Stimulated activated CD4-positive, alpha-beta T cell treated with anti-CD3 and anti-CD28 coated beads, Interleukin-2, amount 100 ng/mL, for 4 hours (primary cell): Measurements from ENCODE around the gene PLVAP.
A peak's percentile ranks its signal among the peaks of the same experiment; 100 is the strongest.

ENCODE experiments used
- DNase-seq: peaks from one replicate; pipeline ENCODE4 v3.0.0-alpha.2; 2020; ENCODE audit warnings: low read depth

PLVAP gene

GRCh38 chr19:17376935-17377600 is at the start of gene PLVAP:
Gene PLVAP, minus strand, starts transcription at chr19:17377342. Its CDS starts 54 bp downstream, at chr19:17377288.
- no peak for DNase-seq

DNA sequence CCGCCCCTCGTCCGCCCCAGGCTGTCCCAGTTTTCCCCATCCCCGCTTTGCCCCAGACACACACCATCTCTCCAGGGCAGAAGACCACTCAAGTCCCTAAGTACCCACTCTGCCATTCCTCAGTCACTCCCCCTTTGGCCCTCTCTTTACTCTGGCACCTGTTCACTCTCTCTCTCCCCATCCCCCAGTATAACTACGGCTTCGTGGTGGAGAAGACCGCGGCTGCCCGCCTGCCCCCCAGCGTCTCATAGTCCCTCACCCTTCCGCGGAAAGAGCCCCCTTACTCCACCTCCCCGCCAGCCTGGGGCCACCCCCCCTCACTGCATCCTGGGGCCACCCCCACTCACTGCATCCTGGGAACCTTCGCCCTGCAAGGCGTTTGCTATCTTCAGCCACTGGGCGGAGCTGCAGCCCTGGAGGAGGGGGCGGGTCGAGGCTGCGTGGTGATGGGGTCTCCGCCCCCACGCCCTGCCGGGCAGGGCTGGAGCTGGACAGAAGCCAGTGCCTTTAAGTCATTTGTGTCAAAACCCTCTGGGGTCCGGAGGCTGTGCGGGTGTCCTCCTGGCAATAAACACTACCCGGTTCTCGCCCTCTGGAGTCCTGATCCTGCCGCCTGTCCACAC is 47.7 kb upstream of the PLVAP start:
- DNase-seq, result no peak

DNA sequence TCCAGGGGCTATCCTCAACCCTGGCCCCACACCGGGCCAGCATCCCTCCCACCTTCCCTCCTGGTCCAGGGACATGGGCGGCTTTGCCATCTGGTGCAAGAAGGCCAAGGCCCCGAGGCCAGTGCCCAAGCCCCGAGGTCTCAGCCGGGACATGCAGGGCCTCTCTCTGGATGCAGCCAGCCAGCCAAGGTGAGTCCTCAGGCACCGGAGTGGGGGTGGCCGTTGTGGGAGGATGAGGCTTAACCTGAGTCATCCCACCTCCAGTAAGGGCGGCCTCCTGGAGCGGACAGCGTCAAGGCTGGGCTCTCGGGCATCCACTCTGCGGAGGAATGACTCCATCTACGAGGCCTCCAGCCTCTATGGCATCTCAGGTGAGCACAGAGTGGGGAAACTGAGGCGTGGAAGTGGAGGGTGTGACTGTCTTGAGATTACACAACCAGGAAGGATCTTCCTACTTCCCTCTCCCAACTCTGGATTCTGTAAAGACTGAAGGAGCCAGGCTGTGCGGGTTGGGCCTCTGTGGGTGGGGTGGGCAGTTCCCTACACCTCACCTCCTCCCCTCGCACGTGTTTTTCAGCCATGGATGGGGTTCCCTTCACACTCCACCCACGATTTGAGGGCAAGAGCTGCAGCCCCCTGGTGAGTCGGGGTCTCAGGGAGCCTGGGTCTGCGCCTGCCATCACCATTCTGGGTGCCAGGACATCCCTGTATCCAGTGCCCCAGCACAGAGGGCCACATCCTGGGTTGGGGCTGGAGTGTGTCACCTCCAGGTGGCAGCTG is 46.5 kb upstream of the PLVAP start:
- no peak for DNase-seq

DNA sequence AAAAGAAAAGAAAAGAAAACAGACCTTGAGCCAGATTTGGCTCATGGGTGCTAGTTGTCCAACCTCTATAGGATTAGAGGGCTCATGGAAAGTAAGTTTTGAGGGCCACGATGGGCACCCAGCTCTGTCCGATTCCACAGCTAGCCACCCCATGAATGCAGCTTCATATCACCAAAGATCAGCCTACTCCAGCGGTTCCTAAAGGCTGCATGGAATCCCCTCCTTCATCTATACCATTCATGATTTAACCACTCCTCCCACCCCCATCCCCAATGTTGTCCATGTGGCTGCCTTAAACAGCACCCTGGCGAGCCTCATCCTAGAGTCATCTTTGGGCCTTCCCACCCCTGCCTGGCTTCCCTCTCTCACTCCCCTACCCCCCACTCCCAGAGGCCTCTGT is 44.8 kb upstream of the PLVAP start:
- no peak for DNase-seq

DNA sequence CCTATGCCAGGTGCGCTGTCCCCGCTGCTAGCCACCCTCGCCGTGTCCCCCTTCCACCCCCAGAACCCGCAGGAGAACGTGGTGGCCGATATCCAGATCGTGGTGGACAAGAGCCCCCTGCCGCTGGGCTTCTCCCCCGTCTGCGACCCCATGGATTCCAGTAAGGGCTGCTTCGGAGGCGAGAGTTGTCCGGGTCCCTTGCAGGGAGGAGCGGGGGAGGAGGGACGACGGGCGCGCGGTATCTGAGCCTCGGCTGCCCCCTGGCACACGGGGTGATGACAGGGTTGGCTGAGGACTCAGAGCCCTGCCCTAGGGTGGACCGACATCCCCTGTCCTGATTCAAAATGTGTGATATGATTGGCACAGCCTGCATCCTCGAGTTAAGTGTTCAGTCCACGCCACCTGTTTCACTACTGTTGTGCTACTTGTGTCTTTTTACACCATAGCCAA is 43.4 kb upstream of the PLVAP start:
- DNase-seq, result no peak

GRCh38 chr19:17419621-17420474 is 42.7 kb upstream of the PLVAP start, which contains the start of gene MVB12A:
Gene MVB12A, plus strand, starts transcription at chr19:17420047. Its CDS starts 89 bp downstream, at chr19:17420136.
- peak; percentile 94 for DNase-seq

- no peak for DNase-seq
Measured at GRCh38 chr19:17419154-17419620, 42.0 kb upstream of the PLVAP start.

DNA sequence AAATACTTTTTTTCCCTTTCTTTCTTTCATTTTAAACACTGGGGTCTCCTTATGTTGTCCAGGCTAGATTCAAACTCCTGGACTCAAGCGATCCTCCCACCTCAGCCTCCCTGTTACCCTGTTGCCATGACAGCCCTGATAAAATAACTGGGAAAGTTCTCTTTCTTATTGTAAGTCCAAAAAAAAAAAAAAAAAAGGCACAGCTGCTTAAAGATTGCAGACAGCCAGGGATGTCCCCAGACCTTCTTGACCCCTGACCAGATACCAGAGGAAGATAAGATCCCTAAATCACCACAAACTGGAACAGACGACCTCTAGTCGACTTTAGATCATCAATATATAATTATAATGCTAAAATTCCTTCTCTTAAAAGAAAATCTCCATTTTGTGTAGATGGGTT is 41.6 kb upstream of the PLVAP start:
- DNase-seq, result no peak

GRCh38 chr19:17415121-17415520 is 38.0 kb upstream of the PLVAP start:
- no peak for DNase-seq

GRCh38 chr19:17414097-17414496 is 37.0 kb upstream of the PLVAP start:
- no peak for DNase-seq

- DNase-seq, result no peak
Measured at GRCh38 chr19:17411801-17412200, 34.7 kb upstream of the PLVAP start.

DNA sequence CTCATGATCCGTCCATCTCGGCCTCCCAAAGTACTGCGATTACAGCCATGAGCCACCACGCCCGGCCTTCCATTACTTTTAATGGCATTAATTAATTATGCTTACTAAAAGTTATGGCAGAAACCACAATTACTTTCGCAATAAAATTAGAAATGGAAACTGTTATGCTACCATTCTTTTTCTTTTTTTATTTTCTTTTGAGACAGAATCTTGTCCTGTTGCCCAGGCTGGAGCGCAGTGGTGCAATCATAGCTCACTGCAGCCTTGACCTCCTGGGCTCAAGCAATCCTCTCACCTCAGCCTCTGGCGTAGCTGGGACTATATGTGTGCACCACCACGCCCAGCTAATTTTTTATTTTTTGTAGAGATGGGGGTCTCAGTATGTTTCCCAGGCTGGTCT is 32.8 kb upstream of the PLVAP start:
- DNase-seq, result no peak

GRCh38 chr19:17406887-17407196 is 29.7 kb upstream of the PLVAP start:
- no peak for DNase-seq

GRCh38 chr19:17406046-17406886 is 29.1 kb upstream of the PLVAP start:
- no peak for DNase-seq

DNA sequence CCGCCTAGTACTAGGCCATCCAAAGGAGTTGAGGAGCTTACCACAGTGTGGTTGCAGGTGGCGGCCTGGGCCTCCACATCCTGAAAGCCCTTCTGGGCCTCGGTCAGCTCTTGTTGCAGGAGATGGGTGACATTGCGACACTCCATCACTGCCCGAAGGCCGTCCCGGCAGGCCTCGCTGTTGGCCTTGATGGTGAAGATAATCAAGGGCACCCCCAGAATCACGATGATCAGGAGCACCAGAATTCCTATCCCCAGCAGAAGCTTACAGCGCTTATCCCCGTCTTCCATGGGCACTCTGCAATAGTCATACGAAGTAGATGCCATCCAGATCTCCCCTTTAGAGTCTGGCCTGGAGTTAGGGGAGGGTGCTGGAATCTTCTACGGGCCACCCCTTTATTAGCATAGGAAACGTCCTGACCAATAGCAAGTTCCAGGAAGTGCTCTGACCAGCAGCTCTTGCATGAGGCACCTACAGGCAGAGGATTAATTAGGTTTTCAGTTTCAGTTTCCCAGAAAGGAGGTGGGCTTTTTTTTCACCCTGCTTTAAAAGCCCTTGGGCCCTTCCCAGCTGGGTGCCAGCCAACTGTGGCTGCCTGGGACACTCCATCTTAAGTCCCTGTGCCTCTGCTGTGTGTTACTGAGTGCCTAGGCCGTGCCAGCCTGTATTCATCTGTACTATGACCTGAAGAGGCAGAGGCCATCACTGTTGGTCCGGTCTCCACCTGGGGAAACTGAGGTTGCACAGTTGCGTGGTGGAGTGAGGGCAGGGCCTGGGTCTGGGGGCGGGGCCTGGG is 28.3 kb upstream of the PLVAP start, which contains the start of gene BST2:
Gene BST2 (minus strand): TSS at position 381 of the 796 bp plus-strand sequence. CDS start 55 bp downstream, at position 326.
- DNase-seq, result peak; percentile 50

DNA sequence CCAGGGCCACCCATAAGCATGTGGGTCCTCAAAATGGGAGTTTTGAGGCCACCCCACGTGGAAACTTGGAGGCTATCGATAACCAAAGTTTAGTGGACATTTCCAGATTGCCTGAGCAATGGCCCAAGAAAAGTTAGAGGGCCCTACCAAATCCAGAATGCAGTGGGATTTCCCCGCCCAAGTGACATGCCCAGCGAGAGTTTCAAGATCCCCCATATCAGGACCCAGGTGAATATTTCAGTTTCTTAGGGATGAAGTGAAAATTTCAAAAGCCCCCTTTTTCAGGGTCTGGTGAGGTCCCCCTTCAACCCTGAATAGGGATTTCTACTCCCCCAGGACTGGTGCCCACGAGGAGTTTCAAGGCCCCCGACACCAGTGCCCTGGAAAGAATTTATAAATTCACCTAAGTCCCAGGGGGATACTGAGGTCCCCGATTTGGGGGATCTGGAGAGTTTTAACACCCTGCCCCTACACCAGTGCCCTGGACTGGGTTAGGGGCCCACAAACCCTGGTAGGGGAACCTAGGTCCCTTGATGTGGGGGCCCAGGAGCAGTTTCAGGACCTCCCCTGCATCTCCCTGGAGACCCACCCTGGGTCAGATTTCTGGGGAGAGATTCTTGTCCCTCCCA is 27.6 kb upstream of the PLVAP start:
- no peak for DNase-seq

DNA sequence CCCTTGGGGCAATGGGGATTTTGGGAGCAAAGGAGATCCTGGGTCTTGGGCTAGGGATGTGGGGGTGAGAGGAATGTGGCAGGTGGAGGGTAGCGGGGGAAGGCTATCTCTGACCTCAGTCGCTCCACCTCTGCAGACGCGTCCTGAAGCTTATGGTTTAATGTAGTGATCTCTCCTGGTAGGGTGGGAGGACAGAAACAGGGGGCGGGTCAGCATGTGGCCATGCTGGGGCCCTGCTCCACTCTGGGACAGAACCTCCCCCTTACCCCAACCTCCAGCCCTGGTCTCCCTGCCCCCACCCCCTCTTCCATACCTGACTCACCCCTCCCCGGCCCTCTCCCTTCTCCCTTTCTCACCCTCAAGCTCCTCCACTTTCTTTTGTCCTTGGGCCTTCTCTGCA is 26.9 kb upstream of the PLVAP start:
- DNase-seq, result no peak

DNA sequence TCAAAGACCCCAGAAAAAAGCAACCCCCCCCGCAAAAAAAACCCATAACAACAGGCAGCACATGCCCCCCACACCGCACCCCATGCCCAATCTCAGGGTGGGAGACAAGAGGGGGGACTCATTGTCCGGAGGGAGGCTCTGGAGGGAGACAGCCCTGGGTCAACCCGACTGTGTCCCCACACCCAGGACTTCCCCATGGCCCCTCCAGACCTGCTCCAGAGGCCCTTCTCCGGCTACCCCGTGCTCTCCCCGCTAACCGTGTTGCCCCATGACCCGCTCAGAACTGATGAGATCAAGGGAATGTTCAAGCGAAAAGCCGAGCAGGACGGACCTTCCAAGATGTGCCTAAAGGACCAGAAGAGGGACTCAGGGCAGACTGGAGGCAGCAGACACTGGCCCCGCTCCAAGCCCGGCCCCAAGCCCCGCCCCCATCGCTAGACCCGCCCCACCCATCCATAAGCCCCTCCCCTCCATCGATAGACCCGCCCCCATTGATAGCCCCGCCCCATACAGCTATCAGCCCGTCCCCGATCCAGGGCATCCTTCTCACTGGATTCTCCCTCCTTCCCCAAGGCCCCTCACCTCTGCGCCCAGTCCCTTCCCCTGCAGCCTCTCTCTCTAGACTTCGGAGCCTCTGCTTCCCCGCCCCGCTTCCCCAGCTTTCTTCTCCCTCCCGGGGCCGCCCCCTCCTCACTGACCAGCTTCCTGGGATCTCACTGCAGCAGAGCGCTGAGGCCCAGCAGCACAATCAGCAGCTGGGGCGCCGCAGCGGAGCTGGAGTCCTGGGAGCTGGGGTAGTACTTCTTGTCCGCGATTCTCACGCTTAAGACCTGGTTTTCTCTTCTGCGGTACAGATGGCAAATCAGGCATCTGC is 26.1 kb upstream of the PLVAP start:
- DNase-seq, result no peak

DNA sequence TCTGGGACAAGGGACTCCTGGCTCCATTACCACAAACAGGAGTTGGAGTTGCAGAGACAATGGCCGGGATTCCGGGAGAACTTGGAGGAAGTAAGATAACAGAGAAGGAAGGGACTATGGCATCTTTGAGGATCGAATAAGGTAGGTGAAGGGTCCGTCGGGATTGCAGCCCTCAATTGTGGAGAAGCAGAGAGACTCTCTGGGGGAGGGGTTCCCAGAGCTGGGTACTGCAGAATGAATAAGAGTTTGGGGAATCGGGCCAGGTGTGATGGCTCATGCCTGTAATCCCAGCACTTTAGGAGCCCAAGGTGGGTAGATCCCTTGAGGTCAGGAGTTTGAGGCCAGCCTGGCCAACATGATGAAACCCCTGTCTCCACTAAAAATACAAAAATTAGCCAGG is 24.5 kb upstream of the PLVAP start:
- no peak for DNase-seq
